Measurements from ENCODE around the gene CARNS1. TPM values are rescaled to one million over a fixed set of nuclear protein-coding genes. Genes with fewer than 3 reads are reported as not detected.

Gene CARNS1
- total and polyA plus RNA-seq, 7 donors, result 0.16 to 0.83 (median 0.55) TPM; not detected in 2

GRCh38 chr11:67433536-67434394 is 18.3 kb downstream of the CARNS1 start:
- no peak overlapping the region for H3K27ac ChIP-seq
- H3K9me3 ChIP-seq, result no peaks in the 10 kb centered on the region
- intact Hi-C loops (cut with DNase I), result no loop called here
- TF ChIP-seq CTCF (IDR thresholded peaks at IDR 0.05) (no peak), EP300 (IDR thresholded peaks at IDR 0.05) (no peak), POLR2AphosphoS5 (IDR thresholded peaks at IDR 0.05) (no peak), POLR2A (IDR thresholded peaks at IDR 0.05) (no peak)
- peaks cover 0 to 31% (median 21%) of the 10 kb centered on the region in 4 donors for H3K4me1 ChIP-seq
- DNase-seq, result no peak
- peaks cover 17 to 86% (median 45%) of the 10 kb centered on the region in 4 donors for H3K36me3 ChIP-seq
- no peak overlapping the region for H3K4me3 ChIP-seq
- H3K27me3 ChIP-seq, result no peaks in the 10 kb centered on the region
- 87 to 88% methylated on average over 22 of the region's 22 CpGs for WGBS, 2 donors

- no peak for DNase-seq
- Histone ChIP-seq H3K27ac (no peak overlapping the region), H3K9me3 (no peaks in the 10 kb centered on the region), H3K27me3 (no peaks in the 10 kb centered on the region), H3K4me1 (peaks cover 0 to 25% (median 15%) of the 10 kb centered on the region in 4 donors), H3K36me3 (peaks cover 17 to 87% (median 45%) of the 10 kb centered on the region in 4 donors), H3K4me3 (no peak overlapping the region)
- intact Hi-C loops (cut with DNase I), result no loop called here
- WGBS, 2 donors, result 78 to 84% methylated on average over 23 of the region's 23 CpGs
- TF ChIP-seq POLR2AphosphoS5 (IDR thresholded peaks at IDR 0.05), result no peak
- no peak for TF ChIP-seq CTCF (IDR thresholded peaks at IDR 0.05)
- TF ChIP-seq POLR2A (IDR thresholded peaks at IDR 0.05), result no peak
- TF ChIP-seq EP300 (IDR thresholded peaks at IDR 0.05), result no peak
These were observed 19.0 kb downstream of the CARNS1 start for GRCh38 chr11:67434395-67434881.

GRCh38 chr11:67435031-67435726 is 19.7 kb downstream of the CARNS1 start:
- DNase-seq, result no peak
- intact Hi-C loops (cut with DNase I), result no loop called here
- Histone ChIP-seq H3K27me3 (no peaks in the 10 kb centered on the region), H3K4me3 (no peak overlapping the region), H3K36me3 (peaks cover 17 to 87% (median 47%) of the 10 kb centered on the region in 4 donors), H3K4me1 (peaks cover 0 to 26% (median 13%) of the 10 kb centered on the region in 4 donors), H3K27ac (peak overlapping the region in 1 of 4 donors; percentile 49), H3K9me3 (no peaks in the 10 kb centered on the region)
- TF ChIP-seq EP300 (IDR thresholded peaks at IDR 0.05) (no peak), POLR2AphosphoS5 (IDR thresholded peaks at IDR 0.05) (no peak), CTCF (IDR thresholded peaks at IDR 0.05) (no peak), POLR2A (IDR thresholded peaks at IDR 0.05) (no peak)
- WGBS, 2 donors, result 72 to 83% methylated on average over 26 of the region's 26 CpGs

- TF ChIP-seq CTCF (IDR thresholded peaks at IDR 0.05), result no peak
- TF ChIP-seq POLR2AphosphoS5 (IDR thresholded peaks at IDR 0.05), result no peak
- no peak for TF ChIP-seq EP300 (IDR thresholded peaks at IDR 0.05)
- no peak for TF ChIP-seq POLR2A (IDR thresholded peaks at IDR 0.05)
- Histone ChIP-seq H3K36me3 (peaks cover 17 to 87% (median 50%) of the 10 kb centered on the region in 4 donors), H3K27ac (peak overlapping the region; percentile 17 to 49 (median 22)), H3K4me1 (peaks cover 0 to 27% (median 16%) of the 10 kb centered on the region in 4 donors), H3K27me3 (no peaks in the 10 kb centered on the region), H3K9me3 (no peaks in the 10 kb centered on the region), H3K4me3 (no peak overlapping the region)
- 79 to 89% methylated on average over 38 of the region's 38 CpGs for WGBS, 2 donors
- intact Hi-C loops (cut with DNase I), result no loop called here
- no peak for DNase-seq
These were observed 20.4 kb downstream of the CARNS1 start for GRCh38 chr11:67435727-67436458.
